IMR-90 (cell line): Measurements from ENCODE around the gene NAV2. TPM values are rescaled to one million over a fixed set of nuclear protein-coding genes. Genes with fewer than 3 reads are reported as not detected.

Source experiments
- ATAC-seq: fragments of 200-7000 bp; cut with Tn5 transposase; 2 replicates; pipeline ENCODE4 v1.9.1; 2020; ENCODE audit warnings: low read depth, mild to moderate bottlenecking, moderate library complexity
- BruUV-seq: library from RNA; stranded (reverse); fragments of 400-500 nt; replicated peaks from 2 replicates; lab custom pipeline; 2021; lab: Mats Ljungman, UMichigan
- CTCF ChIA-PET: fragments of 300-600 bp; formaldehyde crosslinking; extraction: SDS; loops from one replicate; lab custom pipeline; 2021; ENCODE audit warnings: antibody characterized with exemption; lab: Yijun Ruan, JAX
- POLR2A ChIA-PET: fragments of 300-600 bp; sonication (Branson Sonifier 250); formaldehyde crosslinking; loops from one replicate; lab custom pipeline; 2022; ENCODE audit warnings: antibody characterized with exemption; ENCODE audit not compliant: unreplicated experiment; lab: Charles Lee
- DNase-seq: peaks from one replicate; pipeline ENCODE4 v3.0.0; 2013
- H2AFZ ChIP-seq: replicated peaks from 2 replicates; pipeline ENCODE3; 2013; ENCODE audit warnings: low read length, mild to moderate bottlenecking; ENCODE audit not compliant: poor library complexity
- H2AK5ac ChIP-seq: 2 replicates; pipeline ENCODE4 v1.6.1; 2013; ENCODE audit warnings: low read depth, low read length, inconsistent platforms
- H2AK9ac ChIP-seq: replicated peaks from 2 replicates; pipeline ENCODE3; 2013; ENCODE audit warnings: mild to moderate bottlenecking, low read depth, low read length, moderate library complexity; ENCODE audit not compliant: poor library complexity
- H2BK120ac ChIP-seq: 2 replicates; pipeline ENCODE4 v1.6.1; 2013; ENCODE audit warnings: low read depth, low read length, inconsistent platforms
- H2BK15ac ChIP-seq: 3 replicates; pipeline ENCODE4 v1.6.1; 2013; ENCODE audit warnings: low read depth, low read length, inconsistent platforms
- H2BK20ac ChIP-seq: 2 replicates; pipeline ENCODE4 v1.6.1; 2013; ENCODE audit warnings: low read depth, mild to moderate bottlenecking, inconsistent platforms, low read length, moderate library complexity
- H2BK5ac ChIP-seq: 2 replicates; pipeline ENCODE4 v1.6.1; 2013; ENCODE audit warnings: mild to moderate bottlenecking, low read depth, low read length, inconsistent platforms; ENCODE audit not compliant: poor library complexity, severe bottlenecking
- H3K14ac ChIP-seq: replicated peaks from 2 replicates; pipeline ENCODE4 v1.6.1; 2013; ENCODE audit warnings: low read depth, low read length, inconsistent platforms
- H3K18ac ChIP-seq: 2 replicates; pipeline ENCODE4 v1.6.1; 2013; ENCODE audit warnings: low read depth, low read length, control low read depth
- H3K23ac ChIP-seq: 2 replicates; pipeline ENCODE4 v1.6.1; 2013; ENCODE audit warnings: low read depth, low read length, inconsistent platforms
- H3K27ac ChIP-seq: 2 replicates; pipeline ENCODE4 v1.5.1; 2013; ENCODE audit warnings: mild to moderate bottlenecking, control low read depth, low read length; ENCODE audit not compliant: insufficient read depth
- H3K27me3 ChIP-seq: 2 replicates; pipeline ENCODE4 v1.6.1; 2013; ENCODE audit warnings: low read length; ENCODE audit not compliant: control insufficient read depth, insufficient read depth
- H3K36me3 ChIP-seq: 2 replicates; pipeline ENCODE4 v1.6.1; 2013; ENCODE audit warnings: low read length, mixed read lengths; ENCODE audit not compliant: control insufficient read depth, insufficient read depth
- H3K4ac ChIP-seq: 2 replicates; pipeline ENCODE4 v1.6.1; 2013; ENCODE audit warnings: low read depth, low read length, inconsistent platforms
- H3K4me1 ChIP-seq: 2 replicates; pipeline ENCODE4 v1.6.1; 2013; ENCODE audit warnings: low read length, mixed read lengths; ENCODE audit not compliant: control insufficient read depth, insufficient read depth
- H3K4me2 ChIP-seq: 2 replicates; pipeline ENCODE4 v1.6.1; 2013; ENCODE audit warnings: low read depth, mild to moderate bottlenecking, control low read depth, low read length, moderate library complexity
- H3K4me3 ChIP-seq: 2 replicates; pipeline ENCODE4 v1.5.1; 2013; ENCODE audit warnings: low read depth, mild to moderate bottlenecking, control low read depth, low read length, moderate library complexity; ENCODE audit not compliant: insufficient read depth
- H3K56ac ChIP-seq: 2 replicates; pipeline ENCODE4 v1.6.1; 2013; ENCODE audit warnings: low read length, inconsistent platforms; ENCODE audit not compliant: insufficient read depth; ENCODE audit errors: extremely low read depth
- H3K79me1 ChIP-seq, 2 experiments: 2 replicates each; pipeline ENCODE4 v1.6.1; 2013; ENCODE audit warnings: low read length in 2 of 2, inconsistent platforms in 1 of 2, low read depth in 1 of 2
- H3K9ac ChIP-seq: 2 replicates; pipeline ENCODE4 v1.6.1; 2013; ENCODE audit warnings: low read depth, low read length, control low read depth
- H3K9me1 ChIP-seq: 2 replicates; pipeline ENCODE4 v1.6.1; 2013; ENCODE audit warnings: low read length, inconsistent platforms; ENCODE audit not compliant: insufficient read depth
- H3K9me3 ChIP-seq: 2 replicates; pipeline ENCODE4 v1.6.1; 2013; ENCODE audit warnings: low read length; ENCODE audit not compliant: control insufficient read depth, insufficient read depth
- H4K20me1 ChIP-seq: 2 replicates; pipeline ENCODE4 v1.6.1; 2013; ENCODE audit warnings: low read length, inconsistent platforms; ENCODE audit not compliant: insufficient read depth
- H4K5ac ChIP-seq: 2 replicates; pipeline ENCODE4 v1.6.1; 2013; ENCODE audit warnings: mild to moderate bottlenecking, low read depth, low read length, control low read depth
- H4K8ac ChIP-seq, 2 experiments: 2 replicates each; pipeline ENCODE4 v1.6.1; 2013; ENCODE audit warnings: low read depth in 2 of 2, low read length in 2 of 2, control low read depth in 1 of 2, inconsistent platforms in 1 of 2
- H4K91ac ChIP-seq: 2 replicates; pipeline ENCODE4 v1.6.1; 2013; ENCODE audit warnings: low read depth, low read length, inconsistent platforms; ENCODE audit not compliant: insufficient read depth
- BHLHE40 ChIP-seq: fragments of 150-350 bp; IDR thresholded peaks from 2 replicates; pipeline ENCODE4 v1.6.1; 2016; ENCODE audit warnings: mild to moderate bottlenecking, low read depth, low read length
- CHD1 ChIP-seq: IDR thresholded peaks from 2 replicates; pipeline ENCODE4 v1.6.1; 2012; ENCODE audit warnings: low read depth, low read length, improper control_type of control experiment
- MAFK ChIP-seq: IDR thresholded peaks from 2 replicates; pipeline ENCODE4 v1.6.1; 2012; ENCODE audit warnings: low read depth, low read length, improper control_type of control experiment
- MXI1 ChIP-seq: IDR thresholded peaks from 2 replicates; pipeline ENCODE4 v1.6.1; 2012; ENCODE audit warnings: low read depth, mild to moderate bottlenecking, low read length, moderate library complexity, borderline replicate concordance
- RCOR1 ChIP-seq: IDR thresholded peaks from 2 replicates; pipeline ENCODE4 v1.6.1; 2012; ENCODE audit warnings: mild to moderate bottlenecking, low read length, improper control_type of control experiment; ENCODE audit not compliant: insufficient replicate concordance
- WGBS, 2 experiments: methylation state at CpG; one replicate each; pipeline versions ENCODE4 v1.1.5 to v1.1.7; 2013; ENCODE audit warnings: missing lambda C conversion rate in 2 of 2; ENCODE audit not compliant: insufficient read length in 1 of 2; ENCODE audit errors: extremely low coverage in 2 of 2; 5-methylcytosine and 5-hydroxymethylcytosine counted together
- dilution Hi-C: fragments of 300-500 bp; cut with HindIII; formaldehyde crosslinking; loops from one replicate; pipeline ENCODE4 v1.14.3; 2018; ENCODE audit warnings: low sequenced_read_pairs; ENCODE audit not compliant: unreplicated experiment
- in situ Hi-C: fragments of 300-500 bp; cut with MboI; formaldehyde crosslinking; loops from 3 replicates; pipeline ENCODE4 v1.14.3; 2019; ENCODE audit warnings: low sequenced_read_pairs, inconsistent platforms, mixed read lengths
- intact Hi-C: fragments of 100-400 bp; cut with micrococcal nuclease; formaldehyde crosslinking; loops from 2 replicates; pipeline ENCODE4 v1.10.0; 2022
- polyA plus RNA-seq, 3 experiments: library from polyadenylated mRNA; depleted of rRNA; stranded (reverse); fragments of >200 nt; gene quantifications; 2 replicates each; pipeline ENCODE4 v1.2.3, GENCODE V29; 2012; ENCODE audit warnings: low replicate concordance in 1 of 3
- total RNA-seq: library from RNA; depleted of rRNA; stranded (reverse); fragments of >200 nt; gene quantifications from 2 replicates; pipeline ENCODE4 v1.2.3, GENCODE V29; 2012
- TF ChIP-seq, protein P1 (sequence below): fragments of 150-350 bp; IDR thresholded peaks from 2 replicates; pipeline ENCODE4 v1.6.1; 2016; ENCODE audit warnings: low read depth, mild to moderate bottlenecking, low read length, moderate library complexity, borderline replicate concordance

Gene NAV2
- total and polyA plus RNA-seq, 2 of the 4 experiments (the other 2 are of a cell fraction) = 4.5 to 12.6 TPM

DNA sequence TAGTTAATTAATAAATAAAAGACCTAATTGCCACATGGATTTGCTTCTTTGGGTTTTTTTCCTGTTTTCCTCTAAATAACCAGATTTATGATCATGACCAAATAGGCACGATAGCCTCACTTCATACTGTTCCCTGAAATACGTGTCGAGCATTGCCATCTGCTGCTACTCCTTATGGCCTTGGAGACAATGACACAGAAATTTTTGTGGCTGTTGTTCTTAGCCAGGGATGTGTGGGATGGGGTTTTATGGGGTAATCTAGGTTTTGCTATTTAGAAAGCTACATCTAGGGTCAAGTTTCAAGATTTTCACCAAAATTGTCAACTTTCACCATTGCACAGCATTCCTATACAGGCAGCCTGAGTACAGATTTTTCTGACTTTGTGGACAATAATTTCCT lies 302.5 kb downstream of the NAV2 start:
- Histone ChIP-seq H4K8ac (no peak overlapping the region), H2BK120ac (no peak overlapping the region), H3K4me3 (no peak overlapping the region), H3K14ac (no peak overlapping the region), H3K9me1 (peaks cover 3% of the 10 kb centered on the region; the same call in 1 of the 2 replicates), H4K91ac (no peak overlapping the region), H3K18ac (no peak overlapping the region), H3K4ac (no peak overlapping the region), H4K20me1 (no peaks in the 10 kb centered on the region; the same call in 1 of the 2 replicates), H3K9ac (no peak overlapping the region), H3K79me1 (peaks cover 6 to 20% of the 10 kb centered on the region in 2 experiments; a peak in 3 of 4 replicates), H2AK5ac (no peak overlapping the region), H2BK20ac (no peak overlapping the region), H4K5ac (no peak overlapping the region), H2AK9ac (no peak overlapping the region), H3K4me1 (peaks cover 13% of the 10 kb centered on the region), H3K9me3 (no peaks in the 10 kb centered on the region), H3K56ac (no peak overlapping the region), H3K23ac (no peak overlapping the region), H3K36me3 (no peaks in the 10 kb centered on the region), H3K27me3 (no peaks in the 10 kb centered on the region), H2BK15ac (no peak overlapping the region), H2AFZ (no peak overlapping the region), H3K27ac (no peak overlapping the region), H3K4me2 (no peak overlapping the region), H2BK5ac (no peak overlapping the region)
- no peak for TF ChIP-seq CHD1
- TF ChIP-seq, protein P1, sequence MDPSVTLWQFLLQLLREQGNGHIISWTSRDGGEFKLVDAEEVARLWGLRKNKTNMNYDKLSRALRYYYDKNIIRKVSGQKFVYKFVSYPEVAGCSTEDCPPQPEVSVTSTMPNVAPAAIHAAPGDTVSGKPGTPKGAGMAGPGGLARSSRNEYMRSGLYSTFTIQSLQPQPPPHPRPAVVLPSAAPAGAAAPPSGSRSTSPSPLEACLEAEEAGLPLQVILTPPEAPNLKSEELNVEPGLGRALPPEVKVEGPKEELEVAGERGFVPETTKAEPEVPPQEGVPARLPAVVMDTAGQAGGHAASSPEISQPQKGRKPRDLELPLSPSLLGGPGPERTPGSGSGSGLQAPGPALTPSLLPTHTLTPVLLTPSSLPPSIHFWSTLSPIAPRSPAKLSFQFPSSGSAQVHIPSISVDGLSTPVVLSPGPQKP = no peak
- TF ChIP-seq MAFK = no peak
- TF ChIP-seq BHLHE40 = no peak
- no peak for TF ChIP-seq RCOR1
- TF ChIP-seq MXI1 = no peak
- in situ Hi-C loops (no loop called here), dilution Hi-C loops (no loop called here), intact Hi-C loops (no loop called here)
- ChIA-PET CTCF (interaction anchor here (1.1 kb wide), 2 partner anchors 63 to 82 kb away, joined by 3 to 4 read pairs; no protein-coding TSS in a partner anchor), POLR2A (no interaction called here)
- ATAC-seq = no peak
- no TSS peak for BruUV-seq
- no peak for DNase-seq
- no CpG with 5 or more reads among the region's 3 CpGs for WGBS, 2 experiments
